ENCODE measurements around the gene CHST4. TPM values are rescaled to one million over a fixed set of nuclear protein-coding genes. Genes with fewer than 3 reads are reported as not detected.

CHST4 gene
- total RNA-seq, 1 experiment from 2014 or later: not detected

- H3K79me2 ChIP-seq (ENCODE audit: low read length): no peaks in the 10 kb centered on the region
- no peak overlapping the region for H3K4me3 ChIP-seq (ENCODE audit: low read length)
- peaks cover 7% of the 10 kb centered on the region; the same call in 1 of the 2 replicates for H3K27me3 ChIP-seq (ENCODE audit: low read length)
- TF ChIP-seq EZH2phosphoT487 (IDR thresholded peaks at IDR 0.05; ENCODE audit: borderline replicate concordance, low read length): no peak
- no peak for TF ChIP-seq CTCF (conservative IDR thresholded peaks at IDR 0.05; ENCODE audit: low read depth, low read length)
- TF ChIP-seq EZH2 (IDR thresholded peaks at IDR 0.05; ENCODE audit: low read length, unreplicated experiment): no peak
- no TSS peak for BruUV-seq (replicated peaks)
- no peaks in the 10 kb centered on the region for H3K4me1 ChIP-seq (ENCODE audit: insufficient read depth, low read length)
- no peaks in the 10 kb centered on the region for H3K9me2 ChIP-seq (replicated peaks; ENCODE audit: low read length)
- H2AFZ ChIP-seq (ENCODE audit: low read length): no peak overlapping the region
- H3K27ac ChIP-seq (ENCODE audit: low read length): no peak overlapping the region
- POLR2A ChIA-PET (ENCODE audit: unreplicated experiment): no interaction called here
- H3K4me2 ChIP-seq (ENCODE audit: low read length): no peak overlapping the region
- ATAC-seq: no peak
- H3F3A ChIP-seq (ENCODE audit: low read length, unreplicated experiment): no peaks in the 10 kb centered on the region
- CTCF ChIA-PET: no interaction called here
- intact Hi-C loops (cut with micrococcal nuclease): no loop called here
- H3K36me3 ChIP-seq (ENCODE audit: low read depth, low read length): no peaks in the 10 kb centered on the region
- no peak overlapping the region for H3K9ac ChIP-seq (ENCODE audit: low read length)
- H4K20me1 ChIP-seq (ENCODE audit: low read length): no peaks in the 10 kb centered on the region
- H3K9me3 ChIP-seq (ENCODE audit: low read length): no peaks in the 10 kb centered on the region
- no peak for DNase-seq
Observed at GRCh38 chr16:71514476-71514875, 11.8 kb upstream of the CHST4 start.

- TF ChIP-seq CTCF (conservative IDR thresholded peaks at IDR 0.05; ENCODE audit: low read depth, low read length) (no peak), EZH2 (IDR thresholded peaks at IDR 0.05; ENCODE audit: low read length, unreplicated experiment) (no peak), EZH2phosphoT487 (IDR thresholded peaks at IDR 0.05; ENCODE audit: borderline replicate concordance, low read length) (no peak)
- no peaks in the 10 kb centered on the region for H3K9me2 ChIP-seq (replicated peaks; ENCODE audit: low read length)
- no peaks in the 10 kb centered on the region for H3K4me1 ChIP-seq (ENCODE audit: insufficient read depth, low read length)
- POLR2A ChIA-PET (ENCODE audit: unreplicated experiment): no interaction called here
- H3K4me3 ChIP-seq (ENCODE audit: low read length): no peak overlapping the region
- CTCF ChIA-PET: no interaction called here
- ATAC-seq (no peak), DNase-seq (no peak)
- H2AFZ ChIP-seq (ENCODE audit: low read length): no peak overlapping the region
- H3K9ac ChIP-seq (ENCODE audit: low read length): no peak overlapping the region
- no peaks in the 10 kb centered on the region for H3F3A ChIP-seq (ENCODE audit: low read length, unreplicated experiment)
- H3K36me3 ChIP-seq (ENCODE audit: low read depth, low read length): no peaks in the 10 kb centered on the region
- H3K79me2 ChIP-seq (ENCODE audit: low read length): no peaks in the 10 kb centered on the region
- peaks cover 7% of the 10 kb centered on the region; the same call in 1 of the 2 replicates for H3K27me3 ChIP-seq (ENCODE audit: low read length)
- no peaks in the 10 kb centered on the region for H4K20me1 ChIP-seq (ENCODE audit: low read length)
- no peaks in the 10 kb centered on the region for H3K9me3 ChIP-seq (ENCODE audit: low read length)
- H3K27ac ChIP-seq (ENCODE audit: low read length): no peak overlapping the region
- intact Hi-C loops (cut with micrococcal nuclease): no loop called here
- no peak overlapping the region for H3K4me2 ChIP-seq (ENCODE audit: low read length)
- no TSS peak for BruUV-seq (replicated peaks)
Observed at GRCh38 chr16:71515026-71515425, 11.2 kb upstream of the CHST4 start.

- intact Hi-C loops (cut with micrococcal nuclease): no loop called here
- H3K4me3 ChIP-seq (ENCODE audit: low read length): no peak overlapping the region
- CTCF ChIA-PET: no interaction called here
- no peaks in the 10 kb centered on the region for H3K36me3 ChIP-seq (ENCODE audit: low read depth, low read length)
- no peaks in the 10 kb centered on the region for H3K79me2 ChIP-seq (ENCODE audit: low read length)
- no peaks in the 10 kb centered on the region for H3F3A ChIP-seq (ENCODE audit: low read length, unreplicated experiment)
- no peak overlapping the region for H3K9ac ChIP-seq (ENCODE audit: low read length)
- no TSS peak for BruUV-seq (replicated peaks)
- POLR2A ChIA-PET (ENCODE audit: unreplicated experiment): no interaction called here
- H3K9me2 ChIP-seq (replicated peaks; ENCODE audit: low read length): no peaks in the 10 kb centered on the region
- H3K27me3 ChIP-seq (ENCODE audit: low read length): peaks cover 27% of the 10 kb centered on the region
- no peak overlapping the region for H3K27ac ChIP-seq (ENCODE audit: low read length)
- peak; percentile 15 for DNase-seq
- H3K4me1 ChIP-seq (ENCODE audit: insufficient read depth, low read length): no peaks in the 10 kb centered on the region
- no peak overlapping the region for H2AFZ ChIP-seq (ENCODE audit: low read length)
- H3K9me3 ChIP-seq (ENCODE audit: low read length): no peaks in the 10 kb centered on the region
- H3K4me2 ChIP-seq (ENCODE audit: low read length): no peak overlapping the region
- no peaks in the 10 kb centered on the region for H4K20me1 ChIP-seq (ENCODE audit: low read length)
- TF ChIP-seq EZH2 (IDR thresholded peaks at IDR 0.05; ENCODE audit: low read length, unreplicated experiment): no peak
- TF ChIP-seq EZH2phosphoT487 (IDR thresholded peaks at IDR 0.05; ENCODE audit: borderline replicate concordance, low read length): no peak
- TF ChIP-seq CTCF (conservative IDR thresholded peaks at IDR 0.05; ENCODE audit: low read depth, low read length): no peak
- ATAC-seq: no peak
Observed at GRCh38 chr16:71520550-71520949, 5.7 kb upstream of the CHST4 start.

All from PC-3 (cell line).